ENCODE results near the gene PLCB2.

DNA sequence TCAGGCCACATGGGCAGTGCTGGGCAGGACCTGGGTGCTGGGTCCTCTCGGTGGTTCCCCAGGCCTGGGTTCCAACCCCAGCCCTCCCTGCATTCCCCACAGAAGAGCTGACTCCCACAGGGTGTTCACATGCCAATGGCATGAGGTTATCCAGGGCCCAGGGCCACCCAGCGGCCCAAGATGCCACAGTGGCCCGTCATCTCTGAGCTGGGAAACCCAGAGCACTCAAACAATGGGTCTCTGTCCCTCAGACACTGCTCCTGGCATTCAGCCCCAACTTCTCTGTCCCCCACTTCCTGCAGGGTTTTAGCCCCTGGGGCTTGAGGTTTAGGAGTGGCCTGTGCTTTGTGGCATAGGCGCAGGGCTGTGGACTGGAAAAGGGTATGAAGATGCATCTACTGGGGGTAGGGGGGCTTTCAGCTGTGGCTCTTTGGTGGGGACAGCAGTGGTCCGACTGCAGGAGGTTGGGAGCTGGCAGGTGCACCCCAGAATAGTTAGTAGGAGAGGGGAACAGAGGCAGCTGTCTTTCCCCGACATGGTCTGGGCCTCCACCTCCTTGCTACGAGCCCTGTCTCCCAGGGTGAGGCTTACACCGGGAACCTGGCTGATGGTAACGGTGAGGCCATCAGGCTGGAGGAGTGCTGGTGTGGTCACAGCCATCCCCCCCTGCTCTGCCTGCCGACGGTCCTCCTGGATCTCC is 31.3 kb upstream of the PLCB2 start:
- TF ChIP-seq, protein P1, sequence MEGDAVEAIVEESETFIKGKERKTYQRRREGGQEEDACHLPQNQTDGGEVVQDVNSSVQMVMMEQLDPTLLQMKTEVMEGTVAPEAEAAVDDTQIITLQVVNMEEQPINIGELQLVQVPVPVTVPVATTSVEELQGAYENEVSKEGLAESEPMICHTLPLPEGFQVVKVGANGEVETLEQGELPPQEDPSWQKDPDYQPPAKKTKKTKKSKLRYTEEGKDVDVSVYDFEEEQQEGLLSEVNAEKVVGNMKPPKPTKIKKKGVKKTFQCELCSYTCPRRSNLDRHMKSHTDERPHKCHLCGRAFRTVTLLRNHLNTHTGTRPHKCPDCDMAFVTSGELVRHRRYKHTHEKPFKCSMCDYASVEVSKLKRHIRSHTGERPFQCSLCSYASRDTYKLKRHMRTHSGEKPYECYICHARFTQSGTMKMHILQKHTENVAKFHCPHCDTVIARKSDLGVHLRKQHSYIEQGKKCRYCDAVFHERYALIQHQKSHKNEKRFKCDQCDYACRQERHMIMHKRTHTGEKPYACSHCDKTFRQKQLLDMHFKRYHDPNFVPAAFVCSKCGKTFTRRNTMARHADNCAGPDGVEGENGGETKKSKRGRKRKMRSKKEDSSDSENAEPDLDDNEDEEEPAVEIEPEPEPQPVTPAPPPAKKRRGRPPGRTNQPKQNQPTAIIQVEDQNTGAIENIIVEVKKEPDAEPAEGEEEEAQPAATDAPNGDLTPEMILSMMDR (IDR thresholded peaks at IDR 0.05; ENCODE audit: extremely low read depth in 1 of 2, insufficient read depth in 1 of 2, low read depth in 1 of 2, low read length in 2 of 2), result no peak
- TF ChIP-seq MYC (IDR thresholded peaks at IDR 0.05; ENCODE audit: low read depth, low read length) (no peak), EZH2 (IDR thresholded peaks at IDR 0.05; ENCODE audit: borderline replicate concordance, low read depth, low read length, severe bottlenecking) (no peak)
- TF ChIP-seq, protein P2, sequence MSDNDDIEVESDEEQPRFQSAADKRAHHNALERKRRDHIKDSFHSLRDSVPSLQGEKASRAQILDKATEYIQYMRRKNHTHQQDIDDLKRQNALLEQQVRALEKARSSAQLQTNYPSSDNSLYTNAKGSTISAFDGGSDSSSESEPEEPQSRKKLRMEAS (IDR thresholded peaks at IDR 0.05; ENCODE audit: insufficient read depth, insufficient read length), result no peak

Data from endothelial cell of umbilical vein (primary cell).